Endothelial cell of umbilical vein (primary cell): ENCODE measurements around the gene GADD45G. TPM values are rescaled to one million over a fixed set of nuclear protein-coding genes. Genes with fewer than 3 reads are reported as not detected.

Experiments used
- BruUV-seq: library from RNA; stranded (reverse); fragments of 400-500 nt; replicated peaks from 2 replicates; lab custom pipeline; 2021; lab: Mats Ljungman, UMichigan
- CTCF ChIA-PET: fragments of 300-600, 350-600 bp; sonication (Branson Sonifier 250); formaldehyde crosslinking; loops from one replicate; lab custom pipeline; 2021; ENCODE audit warnings: antibody characterized with exemption, inconsistent platforms; lab: Charles Lee
- POLR2A ChIA-PET: fragments of 300-600, 350-600 bp; sonication (Branson Sonifier 250); formaldehyde crosslinking; loops from one replicate; lab custom pipeline; 2021; ENCODE audit warnings: antibody characterized with exemption, inconsistent platforms; lab: Charles Lee
- DNase-seq: peaks from one replicate; pipeline ENCODE4 v3.0.0-alpha.2; 2011; ENCODE audit warnings: low read depth, low spot score
- FAIRE-seq: peaks from 2 replicates; lab custom pipeline; 2011; peaks lifted over from hg19 to GRCh38; lab: Jason Lieb, UNC
- H2AFZ ChIP-seq: 2 replicates; pipeline ENCODE4 v1.6.0; 2012; ENCODE audit warnings: low read depth, low read length, control low read depth, inconsistent platforms
- H3K27ac ChIP-seq: 2 replicates; pipeline ENCODE4 v1.5.1; 2011; ENCODE audit warnings: low read depth, mild to moderate bottlenecking, control low read depth, low read length, moderate library complexity; ENCODE audit not compliant: insufficient read depth
- H3K27me3 ChIP-seq, 2 experiments: 2 replicates each; pipeline versions ENCODE4 v1.6.0 to v1.6.1; 2011; ENCODE audit warnings: low read length in 2 of 2, mixed read lengths in 1 of 2; ENCODE audit not compliant: control insufficient read depth in 2 of 2, insufficient read depth in 2 of 2
- H3K36me3 ChIP-seq, 2 experiments: 2 replicates in 1 of 2; 3 replicates in 1 of 2; pipeline ENCODE4 v1.5.1; 2011; ENCODE audit warnings: low read length in 2 of 2, mild to moderate bottlenecking in 1 of 2, moderate library complexity in 1 of 2; ENCODE audit not compliant: control insufficient read depth in 2 of 2, insufficient read depth in 2 of 2; ENCODE audit errors: extremely low read depth in 1 of 2
- H3K4me1 ChIP-seq: 3 replicates; pipeline ENCODE4 v1.5.1; 2011; ENCODE audit warnings: mild to moderate bottlenecking, low read length; ENCODE audit not compliant: control insufficient read depth, insufficient read depth; ENCODE audit errors: extremely low read depth
- H3K4me2 ChIP-seq: 2 replicates; pipeline ENCODE4 v1.6.1; 2011; ENCODE audit warnings: low read length, control low read depth, mixed read lengths; ENCODE audit not compliant: insufficient read depth
- H3K4me3 ChIP-seq, 3 experiments: fragments of 200-600 bp in 1 of 3; sonication (generic), shearing (Covaris generic) in 1 of 3; replicated peaks in 1 of 3; 2 replicates each; pipeline ENCODE4 v1.5.1; 2011 to 2016; ENCODE audit warnings: control low read depth in 3 of 3, low read length in 3 of 3, mild to moderate bottlenecking in 2 of 3, inconsistent platforms in 1 of 3, low read depth in 1 of 3, moderate library complexity in 1 of 3; ENCODE audit not compliant: insufficient read depth in 1 of 3
- H3K79me2 ChIP-seq: 2 replicates; pipeline ENCODE4 v1.6.0; 2012; ENCODE audit warnings: low read length, inconsistent platforms; ENCODE audit not compliant: control insufficient read depth, insufficient read depth
- H3K9ac ChIP-seq: replicated peaks from 2 replicates; pipeline ENCODE3; 2011; ENCODE audit warnings: low read length, control low read depth; ENCODE audit not compliant: insufficient read depth; ENCODE audit errors: extremely low read depth
- H3K9me1 ChIP-seq: replicated peaks from 3 replicates; pipeline ENCODE4 v1.6.0; 2011; ENCODE audit warnings: mild to moderate bottlenecking, low read length; ENCODE audit not compliant: control insufficient read depth, insufficient read depth; ENCODE audit errors: extremely low read depth
- H3K9me3 ChIP-seq: replicated peaks from 2 replicates; pipeline ENCODE4 v1.5.1; 2012; ENCODE audit warnings: low read length, inconsistent platforms; ENCODE audit not compliant: control insufficient read depth, insufficient read depth
- H4K20me1 ChIP-seq: replicated peaks from 2 replicates; pipeline ENCODE3; 2011; ENCODE audit warnings: mild to moderate bottlenecking, low read length; ENCODE audit not compliant: control insufficient read depth, insufficient read depth; ENCODE audit errors: extremely low read depth
- CTCF ChIP-seq, 2 donors: IDR thresholded peaks; 1 replicate in 1 of 2; 2 replicates in 1 of 2; pipeline ENCODE4 v1.5.1; 2011; ENCODE audit warnings: low read length in 2 of 2, mild to moderate bottlenecking in 2 of 2, moderate library complexity in 2 of 2, control low read depth in 1 of 2, inconsistent platforms in 1 of 2, low read depth in 1 of 2; ENCODE audit not compliant: insufficient read depth in 1 of 2; ENCODE audit errors: extremely low read depth in 1 of 2
- EZH2 ChIP-seq: IDR thresholded peaks from 2 replicates; pipeline ENCODE4 v1.6.1; 2012; ENCODE audit warnings: borderline replicate concordance, low read depth, mild to moderate bottlenecking, moderate library complexity, low read length, inconsistent platforms; ENCODE audit not compliant: severe bottlenecking
- FOS ChIP-seq: IDR thresholded peaks from 2 replicates; pipeline ENCODE4 v1.6.1; 2011; ENCODE audit warnings: mild to moderate bottlenecking, low read length, moderate library complexity, borderline replicate concordance; ENCODE audit not compliant: insufficient read depth
- GATA2 ChIP-seq: IDR thresholded peaks from 2 replicates; pipeline ENCODE4 v1.7.0; 2011; ENCODE audit warnings: low read depth, mild to moderate bottlenecking, moderate library complexity, mixed read lengths, low read length; ENCODE audit not compliant: insufficient read length, insufficient read depth
- JUN ChIP-seq: IDR thresholded peaks from 2 replicates; pipeline ENCODE4 v1.6.1; 2011; ENCODE audit warnings: borderline replicate concordance, low read depth; ENCODE audit not compliant: insufficient read length, insufficient read depth
- MAX ChIP-seq: IDR thresholded peaks from 2 replicates; pipeline ENCODE4 v1.6.1; 2011; ENCODE audit not compliant: insufficient read depth, insufficient read length
- MYC ChIP-seq: IDR thresholded peaks from one replicate; pipeline ENCODE4 v1.6.1; 2011; ENCODE audit warnings: mild to moderate bottlenecking, low read depth, low read length
- POLR2A ChIP-seq: IDR thresholded peaks from 2 replicates; pipeline ENCODE4 v1.6.1; 2012; ENCODE audit warnings: low read depth, mild to moderate bottlenecking, control low read depth, low read length
- POLR2AphosphoS5 ChIP-seq: IDR thresholded peaks from 2 replicates; pipeline ENCODE4 v1.6.1; 2012; ENCODE audit warnings: low read depth, mild to moderate bottlenecking, control low read depth, low read length, moderate library complexity; ENCODE audit not compliant: insufficient read depth
- dilution Hi-C: fragments of 300-500 bp; cut with MboI; formaldehyde crosslinking; loops from one replicate; pipeline ENCODE4 v1.15.0; 2019; ENCODE audit warnings: low sequenced_read_pairs; ENCODE audit not compliant: extremely low pct_ligation_motif_present
- intact Hi-C: fragments of 100-400 bp; cut with micrococcal nuclease; formaldehyde crosslinking; loops from one replicate; pipeline ENCODE4 v1.10.0; 2022
- polyA plus RNA-seq, 4 experiments: library from polyadenylated mRNA; depleted of rRNA in 3 of 4; stranded (reverse) in 3 of 4; unstranded in 1 of 4; fragments of >200 nt; gene quantifications; 2 replicates each; pipeline versions ENCODE4 v1.2.1 to v1.2.3, GENCODE V29; 2011 to 2012; ENCODE audit warnings: missing spikeins in 1 of 4
- total RNA-seq: library from RNA; stranded (reverse); gene quantifications from 2 replicates; pipeline ENCODE4 v1.2.3, GENCODE V29; 2021

Gene GADD45G
- total and polyA plus RNA-seq, 2 donors (not counting 3 experiments of a cell fraction or from before 2014, with no cell fraction given) = 0.44 to 0.64 TPM

- no peak for DNase-seq
- Histone ChIP-seq H4K20me1 (no peaks in the 10 kb centered on the region), H3K4me3 (no peak overlapping the region), H3K9ac (no peak overlapping the region), H3K9me1 (no peaks in the 10 kb centered on the region), H3K27me3 (peaks cover 0 to 2% of the 10 kb centered on the region in 2 experiments), H3K27ac (no peak overlapping the region), H3K79me2 (no peaks in the 10 kb centered on the region), H3K36me3 (no peaks in the 10 kb centered on the region), H3K4me1 (no peaks in the 10 kb centered on the region), H3K9me3 (no peaks in the 10 kb centered on the region), H3K4me2 (no peak overlapping the region), H2AFZ (no peak overlapping the region)
- intact Hi-C loops (no loop called here), dilution Hi-C loops (no loop called here)
- POLR2A ChIA-PET = no interaction called here
- BruUV-seq = no TSS peak
- FAIRE-seq = no peak
- TF ChIP-seq MAX (no peak), JUN (no peak), FOS (no peak), CTCF (IDR thresholded peaks at IDR 0.05; ENCODE audit: extremely low read depth in 1 of 2, insufficient read depth in 1 of 2, low read depth in 1 of 2, low read length in 2 of 2) (no peak), MYC (no peak), POLR2A (no peak), EZH2 (no peak), GATA2 (no peak), POLR2AphosphoS5 (no peak)
- CTCF ChIA-PET = interaction anchor here (1.1 to 3.4 kb wide), 7 partner anchors 8 to 1278 kb away, joined by 3 to 51 read pairs (median 5); partner anchors contain the start of gene GADD45G
Measured at GRCh38 chr9:89592213-89592815, 12.5 kb upstream of the GADD45G start.
